H1 (cell line): ENCODE data around the gene RILP.

Source experiments
- CHD2 ChIP-seq: IDR thresholded peaks from 2 replicates; pipeline ENCODE4 v1.6.1; 2012; ENCODE audit warnings: low read length, improper control_type of control experiment
- GABPA ChIP-seq: IDR thresholded peaks from 2 replicates; pipeline ENCODE4 v1.6.1; 2011; ENCODE audit warnings: mild to moderate bottlenecking, low read length, moderate library complexity, borderline replicate concordance; ENCODE audit not compliant: insufficient read depth
- TF ChIP-seq, protein P1 (sequence below), 3 experiments: IDR thresholded peaks; 1 replicate in 2 of 3; 2 replicates in 1 of 3; pipeline versions ENCODE4 v1.5.1 to v1.6.1; 2011; ENCODE audit warnings: low read length in 3 of 3, mild to moderate bottlenecking in 3 of 3, inconsistent platforms in 2 of 3, low read depth in 1 of 3, moderate library complexity in 1 of 3; ENCODE audit not compliant: insufficient read depth in 1 of 3; ENCODE audit errors: control extremely low read depth in 1 of 3

DNA sequence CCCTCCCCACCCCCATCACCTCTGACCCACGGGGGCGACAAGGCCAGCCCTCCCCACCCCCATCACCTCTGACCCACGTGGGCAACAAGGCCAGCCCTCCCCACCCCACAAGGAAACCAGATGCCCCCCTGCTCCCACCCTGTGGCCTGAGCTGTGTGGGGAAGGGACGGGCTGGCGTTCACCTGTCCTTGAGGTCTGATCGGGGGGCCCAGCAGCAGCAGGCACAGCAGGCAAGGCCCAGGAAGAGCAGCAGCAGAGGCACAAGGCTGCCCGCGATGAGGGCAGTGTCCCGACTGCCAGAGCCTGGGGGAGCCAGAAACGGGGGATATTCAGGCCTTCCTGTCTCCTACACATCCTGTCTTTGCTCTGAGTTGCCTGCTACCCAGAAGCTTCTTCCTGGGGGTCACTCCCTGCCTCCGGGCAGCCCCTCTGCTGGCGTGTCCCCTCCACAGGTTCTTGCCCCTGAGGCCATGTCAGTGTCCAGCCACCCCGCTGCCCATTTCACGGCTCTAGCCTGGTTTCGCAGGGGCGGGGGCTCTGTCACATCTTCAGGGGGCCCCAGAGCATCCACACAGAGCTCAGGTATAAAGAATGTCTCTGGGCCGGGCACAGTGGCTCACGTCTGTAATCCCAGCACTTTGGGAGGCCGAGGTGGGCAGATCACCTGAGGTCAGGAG lies 10.9 kb downstream of the RILP start:
- no peak for TF ChIP-seq CHD2
- TF ChIP-seq, protein P1, sequence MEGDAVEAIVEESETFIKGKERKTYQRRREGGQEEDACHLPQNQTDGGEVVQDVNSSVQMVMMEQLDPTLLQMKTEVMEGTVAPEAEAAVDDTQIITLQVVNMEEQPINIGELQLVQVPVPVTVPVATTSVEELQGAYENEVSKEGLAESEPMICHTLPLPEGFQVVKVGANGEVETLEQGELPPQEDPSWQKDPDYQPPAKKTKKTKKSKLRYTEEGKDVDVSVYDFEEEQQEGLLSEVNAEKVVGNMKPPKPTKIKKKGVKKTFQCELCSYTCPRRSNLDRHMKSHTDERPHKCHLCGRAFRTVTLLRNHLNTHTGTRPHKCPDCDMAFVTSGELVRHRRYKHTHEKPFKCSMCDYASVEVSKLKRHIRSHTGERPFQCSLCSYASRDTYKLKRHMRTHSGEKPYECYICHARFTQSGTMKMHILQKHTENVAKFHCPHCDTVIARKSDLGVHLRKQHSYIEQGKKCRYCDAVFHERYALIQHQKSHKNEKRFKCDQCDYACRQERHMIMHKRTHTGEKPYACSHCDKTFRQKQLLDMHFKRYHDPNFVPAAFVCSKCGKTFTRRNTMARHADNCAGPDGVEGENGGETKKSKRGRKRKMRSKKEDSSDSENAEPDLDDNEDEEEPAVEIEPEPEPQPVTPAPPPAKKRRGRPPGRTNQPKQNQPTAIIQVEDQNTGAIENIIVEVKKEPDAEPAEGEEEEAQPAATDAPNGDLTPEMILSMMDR (IDR thresholded peaks at IDR 0.05; ENCODE audit: control extremely low read depth in 1 of 3, insufficient read depth in 1 of 3, low read depth in 1 of 3, low read length in 3 of 3) = no peak
- TF ChIP-seq GABPA = no peak
